H1 (cell line): ENCODE measurements around the gene ARL3. TPM values are rescaled to one million over a fixed set of nuclear protein-coding genes. Genes with fewer than 3 reads are reported as not detected.

Experiments
- CTCF ChIA-PET: fragments of 300-600 bp; sonication (Branson Sonifier 250); formaldehyde crosslinking; loops from one replicate; lab custom pipeline; 2021; ENCODE audit not compliant: partially characterized antibody; lab: Charles Lee
- POLR2A ChIA-PET: fragments of 300-600 bp; sonication (Branson Sonifier 250); formaldehyde crosslinking; loops from one replicate; lab custom pipeline; 2021; ENCODE audit warnings: inconsistent platforms; ENCODE audit not compliant: partially characterized antibody; lab: Charles Lee
- DNase-seq, 2 experiments: peaks; one replicate each; pipeline versions ENCODE4 v3.0.0 to v3.0.0-alpha.2; 2010 to 2022; ENCODE audit warnings: low spot score in 2 of 2, low read depth in 1 of 2, mixed read lengths in 1 of 2
- FAIRE-seq: peaks from 2 replicates; lab custom pipeline; 2011; peaks lifted over from hg19 to GRCh38; lab: Jason Lieb, UNC
- H2AFZ ChIP-seq: 2 replicates; pipeline ENCODE4 v1.8.1; 2012; ENCODE audit warnings: low read length, inconsistent platforms
- H2AK5ac ChIP-seq: 2 replicates; pipeline ENCODE4 v1.6.1; 2013; ENCODE audit warnings: low read depth, low read length
- H2BK120ac ChIP-seq: replicated peaks from 2 replicates; pipeline ENCODE3; 2013; ENCODE audit warnings: low read depth, low read length, inconsistent platforms
- H2BK12ac ChIP-seq: 2 replicates; pipeline ENCODE4 v1.6.1; 2013; ENCODE audit warnings: low read depth, low read length
- H2BK15ac ChIP-seq: 2 replicates; pipeline ENCODE4 v1.6.1; 2013; ENCODE audit warnings: low read length
- H2BK20ac ChIP-seq: 2 replicates; pipeline ENCODE4 v1.6.1; 2013; ENCODE audit warnings: low read length
- H2BK5ac ChIP-seq: 2 replicates; pipeline ENCODE4 v1.6.1; 2013; ENCODE audit warnings: low read depth, low read length
- H3K14ac ChIP-seq: 2 replicates; pipeline ENCODE4 v1.6.1; 2013; ENCODE audit warnings: inconsistent platforms; ENCODE audit not compliant: insufficient read length
- H3K18ac ChIP-seq: 2 replicates; pipeline ENCODE4 v1.6.1; 2013; ENCODE audit warnings: low read length; ENCODE audit errors: extremely low read depth
- H3K23ac ChIP-seq: 2 replicates; pipeline ENCODE4 v1.6.1; 2013; ENCODE audit warnings: inconsistent platforms; ENCODE audit not compliant: insufficient read length
- H3K23me2 ChIP-seq: 2 replicates; pipeline ENCODE4 v1.6.1; 2013; ENCODE audit warnings: low read depth, low read length
- H3K27ac ChIP-seq: 2 replicates; pipeline ENCODE4 v1.6.1; 2011; ENCODE audit warnings: low read depth, low read length, inconsistent platforms
- H3K27me3 ChIP-seq, 4 experiments: replicated peaks in 1 of 4; 1 replicate in 1 of 4; 2 replicates in 3 of 4; pipeline versions ENCODE4 v1.6.1 to v1.8.1; 2011 to 2013; ENCODE audit warnings: low read length in 3 of 4, mild to moderate bottlenecking in 3 of 4, inconsistent platforms in 2 of 4, mixed read lengths in 2 of 4, moderate library complexity in 1 of 4; ENCODE audit not compliant: control insufficient read depth in 3 of 4, insufficient read depth in 3 of 4; ENCODE audit errors: extremely low read depth in 1 of 4
- H3K36me3 ChIP-seq, 4 experiments: 2 replicates each; pipeline versions ENCODE4 v1.6.1 to v1.8.1; 2011 to 2013; ENCODE audit warnings: mild to moderate bottlenecking in 4 of 4, low read length in 3 of 4, moderate library complexity in 2 of 4, control low read depth in 1 of 4, inconsistent platforms in 1 of 4; ENCODE audit not compliant: insufficient read depth in 4 of 4, control insufficient read depth in 2 of 4
- H3K4ac ChIP-seq: replicated peaks from 2 replicates; pipeline ENCODE3; 2013; ENCODE audit warnings: low read length, low read depth, mixed read lengths, inconsistent platforms; ENCODE audit not compliant: insufficient read length
- H3K4me1 ChIP-seq, 4 experiments: replicated peaks in 1 of 4; 1 replicate in 1 of 4; 2 replicates in 3 of 4; pipeline versions ENCODE4 v1.6.1 to v1.8.1; 2011 to 2013; ENCODE audit warnings: low read length in 3 of 4, inconsistent platforms in 2 of 4, mixed read lengths in 1 of 4; ENCODE audit not compliant: insufficient read depth in 4 of 4, control insufficient read depth in 3 of 4
- H3K4me2 ChIP-seq, 2 experiments: 2 replicates each; pipeline versions ENCODE4 v1.6.1 to v1.8.1; 2011 to 2013; ENCODE audit warnings: low read depth in 2 of 2, low read length in 2 of 2, control low read depth in 1 of 2, inconsistent platforms in 1 of 2, mild to moderate bottlenecking in 1 of 2; ENCODE audit not compliant: insufficient read depth in 1 of 2
- H3K4me3 ChIP-seq, 4 experiments: fragments of 200-600, 300-600 bp in 1 of 4; sonication (generic), shearing (Covaris generic), sonication (Bioruptor Twin) in 1 of 4; 2 replicates each; pipeline versions ENCODE4 v1.5.1 to v1.8.1; 2011 to 2016; ENCODE audit warnings: low read length in 4 of 4, low read depth in 3 of 4, control low read depth in 2 of 4, inconsistent platforms in 2 of 4, mild to moderate bottlenecking in 2 of 4, mixed read lengths in 1 of 4, moderate library complexity in 1 of 4; ENCODE audit not compliant: insufficient read depth in 2 of 4; ENCODE audit errors: extremely low read depth in 1 of 4
- H3K56ac ChIP-seq: replicated peaks from 2 replicates; pipeline ENCODE3; 2013; ENCODE audit warnings: low read depth, mild to moderate bottlenecking, mixed read lengths, low read length, inconsistent platforms; ENCODE audit not compliant: insufficient read length
- H3K79me1 ChIP-seq: 2 replicates; pipeline ENCODE4 v1.6.1; 2013; ENCODE audit warnings: low read depth, low read length, control low read depth
- H3K79me2 ChIP-seq, 2 experiments: 2 replicates each; pipeline versions ENCODE4 v1.6.1 to v1.8.1; 2012 to 2013; ENCODE audit warnings: low read length in 2 of 2, mild to moderate bottlenecking in 2 of 2, inconsistent platforms in 1 of 2; ENCODE audit not compliant: insufficient read depth in 2 of 2, control insufficient read depth in 1 of 2
- H3K9ac ChIP-seq, 4 experiments: replicated peaks in 1 of 4; 1 replicate in 1 of 4; 2 replicates in 3 of 4; pipeline versions ENCODE4 v1.6.1 to v1.8.1; 2011 to 2013; ENCODE audit warnings: low read depth in 3 of 4, low read length in 3 of 4, control low read depth in 2 of 4, mild to moderate bottlenecking in 2 of 4, moderate library complexity in 2 of 4, inconsistent platforms in 1 of 4; ENCODE audit errors: extremely low read depth in 1 of 4
- H3K9me3 ChIP-seq, 2 experiments: 2 replicates each; pipeline versions ENCODE4 v1.6.1 to v1.8.1; 2012 to 2013; ENCODE audit warnings: mild to moderate bottlenecking in 2 of 2, moderate library complexity in 2 of 2, control low read depth in 1 of 2, inconsistent platforms in 1 of 2, low read depth in 1 of 2, low read length in 1 of 2, mixed read lengths in 1 of 2; ENCODE audit not compliant: insufficient read depth in 2 of 2
- H4K20me1 ChIP-seq, 2 experiments: replicated peaks in 1 of 2; 2 replicates each; pipeline versions ENCODE3 to v1.8.1; 2011 to 2013; ENCODE audit warnings: inconsistent platforms in 2 of 2, low read length in 2 of 2, mild to moderate bottlenecking in 1 of 2; ENCODE audit not compliant: insufficient read depth in 2 of 2, control insufficient read depth in 1 of 2
- H4K5ac ChIP-seq: 2 replicates; pipeline ENCODE4 v1.6.1; 2013; ENCODE audit warnings: low read length, low read depth, mixed read lengths, inconsistent platforms; ENCODE audit not compliant: insufficient read length
- H4K8ac ChIP-seq: 2 replicates; pipeline ENCODE4 v1.8.0; 2013; ENCODE audit warnings: mild to moderate bottlenecking, moderate library complexity, low read length, inconsistent platforms; ENCODE audit not compliant: insufficient read depth; ENCODE audit errors: extremely low read depth
- H4K91ac ChIP-seq: replicated peaks from 2 replicates; pipeline ENCODE3; 2013; ENCODE audit warnings: low read length, mixed read lengths, inconsistent platforms; ENCODE audit not compliant: insufficient read length
- ASH2L ChIP-seq: fragments of 200-600, 300-600 bp; sonication (generic); IDR thresholded peaks from one replicate; pipeline ENCODE4 v1.7.1; 2017; ENCODE audit warnings: low read length
- BCL11A ChIP-seq, 2 experiments: IDR thresholded peaks; one replicate each; pipeline ENCODE4 v1.6.1; 2011; ENCODE audit warnings: low read depth in 2 of 2, low read length in 2 of 2, mild to moderate bottlenecking in 2 of 2
- CTCF ChIP-seq, 3 experiments: IDR thresholded peaks; 1 replicate in 2 of 3; 2 replicates in 1 of 3; pipeline versions ENCODE4 v1.5.1 to v1.6.1; 2011; ENCODE audit warnings: low read length in 3 of 3, mild to moderate bottlenecking in 3 of 3, inconsistent platforms in 2 of 3, low read depth in 1 of 3, moderate library complexity in 1 of 3; ENCODE audit not compliant: insufficient read depth in 1 of 3; ENCODE audit errors: control extremely low read depth in 1 of 3
- KDM5A ChIP-seq: fragments of 200-600 bp; IDR thresholded peaks from 2 replicates; pipeline ENCODE4 v1.7.1; 2012; ENCODE audit warnings: mild to moderate bottlenecking, low read length, inconsistent platforms, mixed read lengths
- WGBS, 2 experiments: shearing (Covaris generic) in 1 of 2; methylation state at CpG; one replicate each; pipeline versions ENCODE4 v1.1.6 to v1.1.7; 2013 to 2015; ENCODE audit warnings: low lambda C conversion rate in 2 of 2, mixed read lengths in 2 of 2, inconsistent platforms in 1 of 2, low coverage in 1 of 2, missing lambda C conversion rate in 1 of 2; ENCODE audit not compliant: insufficient replicate concordance in 2 of 2, insufficient coverage in 1 of 2, insufficient read length in 1 of 2; ENCODE audit errors: extremely low coverage in 1 of 2, missing lambda C conversion rate in 1 of 2; 5-methylcytosine and 5-hydroxymethylcytosine counted together
- polyA plus RNA-seq, 7 experiments: library from polyadenylated mRNA; depleted of rRNA in 3 of 7; stranded (reverse) in 5 of 7; unstranded in 2 of 7; fragments of >200 nt in 5 of 7; fragments of 200-250 nt in 2 of 7; gene quantifications; 1 replicate in 5 of 7; 2 replicates in 1 of 7; 4 replicates in 1 of 7; pipeline versions ENCODE4 v1.2.1 to v1.2.3, GENCODE V29; 2011 to 2013; ENCODE audit warnings: missing spikeins in 2 of 7, mixed read lengths in 2 of 7
- total RNA-seq: library from RNA; stranded (reverse); fragmentation: NEBNext Ultra II Directional; extraction: Animal tissue kit (Norgen Biotek cat#: 25700); gene quantifications from 2 replicates; pipeline ENCODE4 v1.2.1, GENCODE V29; 2021

The ARL3 gene
- total and polyA plus RNA-seq, 2 of the 8 experiments (the other 6 are each of a cell fraction or from before 2014, with no cell fraction given) = 8.8 to 16.2 TPM

DNA sequence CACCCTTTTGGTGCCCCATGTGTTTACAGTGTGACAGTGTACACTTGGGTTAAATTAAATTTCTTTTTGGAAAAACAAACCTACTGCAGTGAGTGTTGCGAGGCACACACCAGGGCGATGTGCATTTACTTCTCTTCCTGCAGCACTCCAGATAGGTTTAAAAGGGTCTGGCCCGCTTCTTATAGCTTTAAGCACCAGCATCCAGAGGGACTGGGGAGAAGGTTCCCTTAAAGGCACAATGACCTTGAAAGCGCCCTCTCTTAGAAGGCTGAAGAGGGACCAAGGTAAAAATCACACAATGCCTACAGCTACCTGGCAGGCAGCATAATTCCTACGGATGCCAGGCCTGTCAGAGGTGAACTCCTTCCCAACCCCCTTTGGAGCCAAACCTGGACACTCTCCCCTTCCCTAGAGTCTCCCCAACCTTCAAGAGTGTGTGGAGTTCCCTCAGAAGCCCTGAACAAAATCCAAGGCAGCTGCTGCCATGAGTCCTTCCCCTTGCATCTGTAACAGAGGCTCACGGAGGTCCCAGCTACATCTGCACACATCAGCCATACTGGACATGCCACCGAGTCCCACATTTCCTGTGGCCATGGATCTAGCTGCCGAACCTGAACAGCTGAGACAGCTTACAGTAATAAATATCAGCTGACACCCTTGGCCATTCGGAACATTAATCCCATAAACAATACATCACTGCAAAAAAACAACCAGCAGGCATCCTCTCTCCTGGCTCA lies 36.7 kb downstream of the ARL3 start:
- 0 out of 8 replicates have a peak, but pooled peaks cover 0 to 3% (median 0%) of the 10 kb centered on the region in 4 experiments for H3K36me3 ChIP-seq
- no peak overlapping the region for H3K18ac ChIP-seq
- no peak overlapping the region for H3K14ac ChIP-seq
- 81% methylated on average over 9 of the region's 9 CpGs; no CpG with 5 or more reads in 1 of the 2 experiments for WGBS, 2 experiments
- H4K5ac ChIP-seq = no peak overlapping the region
- FAIRE-seq = no peak
- H3K79me1 ChIP-seq = no peaks in the 10 kb centered on the region
- ChIA-PET POLR2A (interaction anchor here (0.6 to 2.6 kb wide), 9 partner anchors 9 to 516 kb away, joined by 3 to 16 read pairs (median 6); partner anchors contain the start of genes ARL3, NT5C2, SFXN2 and TRIM8), CTCF (interaction anchor here (0.5 to 13.0 kb wide), 23 partner anchors 8 to 290 kb away, joined by 3 to 102 read pairs (median 7); partner anchors contain the start of genes ARL3, SFXN2 and TRIM8)
- no peak overlapping the region for H3K27ac ChIP-seq
- H3K56ac ChIP-seq = no peak overlapping the region
- H3K4me2 ChIP-seq = peak overlapping the region; percentile 2 to 10; a peak in 3 of 4 replicates
- no peaks in the 10 kb centered on the region for H3K27me3 ChIP-seq
- H3K4ac ChIP-seq = no peak overlapping the region
- H3K79me2 ChIP-seq = no peaks in the 10 kb centered on the region
- no peak overlapping the region; a peak in 1 of 7 replicates for H3K9ac ChIP-seq
- peak overlapping the region; percentile 7; the same call in 1 of the 2 replicates for H2BK15ac ChIP-seq
- H2BK12ac ChIP-seq = 0 out of 2 replicates have a peak overlapping the region, but pooled peaks have one; percentile 13
- no peak overlapping the region for H3K23ac ChIP-seq
- H2AFZ ChIP-seq = no peak overlapping the region
- H2AK5ac ChIP-seq = no peak overlapping the region
- no peak overlapping the region for H4K8ac ChIP-seq
- peaks cover 25 to 47% (median 26%) of the 10 kb centered on the region in 4 experiments for H3K4me1 ChIP-seq
- no peak for DNase-seq
- H2BK5ac ChIP-seq = no peak overlapping the region
- no peaks in the 10 kb centered on the region for H3K9me3 ChIP-seq
- H3K23me2 ChIP-seq = no peaks in the 10 kb centered on the region
- no peak overlapping the region for H2BK120ac ChIP-seq
- no peak for TF ChIP-seq BCL11A (IDR thresholded peaks at IDR 0.05; ENCODE audit: low read depth in 2 of 2, low read length in 2 of 2)
- TF ChIP-seq KDM5A = no peak
- no peak for TF ChIP-seq ASH2L
- TF ChIP-seq CTCF (IDR thresholded peaks at IDR 0.05; ENCODE audit: control extremely low read depth in 1 of 3, insufficient read depth in 1 of 3, low read depth in 1 of 3, low read length in 3 of 3) = peak in 1 of 3 experiments; percentile 1; a peak in 1 of 4 replicates
- H4K20me1 ChIP-seq = no peaks in the 10 kb centered on the region
- H2BK20ac ChIP-seq = 0 out of 2 replicates have a peak overlapping the region, but pooled peaks have one; percentile 34
- no peak overlapping the region for H3K4me3 ChIP-seq
- no peak overlapping the region for H4K91ac ChIP-seq
